ENCODE measurements around the gene TPD52L1.

TPD52L1 gene

GRCh38 chr6:125250511-125250910, 96.9 kb downstream of the TPD52L1 start:
- DNase-seq, result no peak

GRCh38 chr6:125251516-125252220, 98.1 kb downstream of the TPD52L1 start:
- DNase-seq, result no peak

- no peak for DNase-seq
Observed at GRCh38 chr6:125252891-125253290, 99.3 kb downstream of the TPD52L1 start.

- DNase-seq, result no peak
Observed at GRCh38 chr6:125253881-125254280, 100.3 kb downstream of the TPD52L1 start.

- no peak for DNase-seq
Observed at GRCh38 chr6:125254321-125254720, 100.7 kb downstream of the TPD52L1 start.

GRCh38 chr6:125255201-125255600, 101.6 kb downstream of the TPD52L1 start:
- DNase-seq, result no peak

- no peak for DNase-seq
Observed at GRCh38 chr6:125257351-125257750, 103.8 kb downstream of the TPD52L1 start.

GRCh38 chr6:125258651-125259353, 105.2 kb downstream of the TPD52L1 start:
- no peak for DNase-seq

- no peak for DNase-seq
Observed at GRCh38 chr6:125259354-125259736, 105.8 kb downstream of the TPD52L1 start.

- no peak for DNase-seq
Observed at GRCh38 chr6:125262016-125263013, 108.7 kb downstream of the TPD52L1 start.

- no peak for DNase-seq
Observed at GRCh38 chr6:125264476-125264875, 110.9 kb downstream of the TPD52L1 start.

- DNase-seq, result no peak
Observed at GRCh38 chr6:125267806-125268523, 114.4 kb downstream of the TPD52L1 start.

- DNase-seq, result no peak
Observed at GRCh38 chr6:125268765-125269164, 115.2 kb downstream of the TPD52L1 start.

GRCh38 chr6:125269328-125269985, 115.9 kb downstream of the TPD52L1 start:
- no peak for DNase-seq

GRCh38 chr6:125270380-125270779, 116.8 kb downstream of the TPD52L1 start:
- DNase-seq, result no peak

GRCh38 chr6:125271486-125272159, 118.0 kb downstream of the TPD52L1 start:
- DNase-seq, result no peak

GRCh38 chr6:125273251-125273650, 119.7 kb downstream of the TPD52L1 start:
- no peak for DNase-seq

GRCh38 chr6:125273965-125274364, 120.4 kb downstream of the TPD52L1 start:
- no peak for DNase-seq

GRCh38 chr6:125274935-125275334, 121.4 kb downstream of the TPD52L1 start:
- no peak for DNase-seq

GRCh38 chr6:125275779-125276178, 122.2 kb downstream of the TPD52L1 start:
- no peak for DNase-seq

- DNase-seq, result peak; percentile 74
Observed at GRCh38 chr6:125277838-125278237, 124.3 kb downstream of the TPD52L1 start.

Data from NCI-H1105 (cell line).